DOHH2 (cell line): ENCODE results near the gene KRT38.

ENCODE experiments used
- H3F3A ChIP-seq: fragments of 200-600 bp; sonication (generic), shearing (Covaris generic); 2 replicates; pipeline ENCODE4 v1.6.0; 2016; ENCODE audit warnings: antibody characterized with exemption, mild to moderate bottlenecking; ENCODE audit not compliant: control insufficient read depth, insufficient read depth
- H3K27ac ChIP-seq: fragments of 200-600 bp; sonication (generic); 2 replicates; pipeline ENCODE4 v1.5.1; 2014; ENCODE audit warnings: low read depth, mild to moderate bottlenecking, low read length, moderate library complexity
- H3K27me3 ChIP-seq: fragments of 200-600 bp; sonication (generic); 2 replicates; pipeline ENCODE4 v1.6.1; 2014; ENCODE audit warnings: mild to moderate bottlenecking, low read length, mixed read lengths; ENCODE audit not compliant: control insufficient read depth
- H3K36me3 ChIP-seq: fragments of 200-600 bp; sonication (generic); 2 replicates; pipeline ENCODE4 v1.6.1; 2014; ENCODE audit warnings: mild to moderate bottlenecking, low read length, moderate library complexity, mixed read lengths; ENCODE audit not compliant: control insufficient read depth
- H3K4me1 ChIP-seq: fragments of 200-600 bp; sonication (generic); 2 replicates; pipeline ENCODE4 v1.6.1; 2014; ENCODE audit warnings: mild to moderate bottlenecking, low read length, mixed read lengths; ENCODE audit not compliant: control insufficient read depth
- H3K4me2 ChIP-seq: fragments of 200-600 bp; sonication (generic); 2 replicates; pipeline ENCODE4 v1.6.0; 2014; ENCODE audit warnings: mild to moderate bottlenecking, low read length, moderate library complexity
- H3K4me3 ChIP-seq: fragments of 200-600 bp; sonication (generic); 2 replicates; pipeline ENCODE4 v1.5.1; 2014; ENCODE audit warnings: mild to moderate bottlenecking, low read length, mixed read lengths
- H3K79me2 ChIP-seq: fragments of 200-600 bp; sonication (generic); 2 replicates; pipeline ENCODE4 v1.6.1; 2014; ENCODE audit warnings: mild to moderate bottlenecking, low read length, mixed read lengths; ENCODE audit not compliant: control insufficient read depth
- H3K9me2 ChIP-seq: fragments of 200-600 bp; sonication (generic); replicated peaks from 2 replicates; pipeline ENCODE4 v1.6.1; 2014; ENCODE audit warnings: mild to moderate bottlenecking, low read length, mixed read lengths; ENCODE audit not compliant: control insufficient read depth
- H3K9me3 ChIP-seq: fragments of 200-600 bp; sonication (generic); 2 replicates; pipeline ENCODE4 v1.6.1; 2014; ENCODE audit warnings: antibody characterized with exemption, low read length, mixed read lengths; ENCODE audit not compliant: control insufficient read depth, insufficient read depth
- H4K20me1 ChIP-seq: fragments of 200-600 bp; sonication (generic); 2 replicates; pipeline ENCODE4 v1.6.0; 2014; ENCODE audit warnings: low read depth, mild to moderate bottlenecking, antibody characterized with exemption, low read length, moderate library complexity; ENCODE audit not compliant: control insufficient read depth, insufficient read depth
- EZH2phosphoT487 ChIP-seq: fragments of 200-600 bp; sonication (generic); IDR thresholded peaks from 2 replicates; pipeline ENCODE4 v1.6.1; 2017; ENCODE audit warnings: borderline replicate concordance, mild to moderate bottlenecking, antibody characterized with exemption, low read length, moderate library complexity, mixed read lengths
- TF ChIP-seq, protein P1 (sequence below): fragments of 200-600 bp; sonication (generic); IDR thresholded peaks from one replicate; pipeline ENCODE4 v1.5.1; 2014; ENCODE audit warnings: antibody characterized with exemption, mild to moderate bottlenecking, low read depth, low read length; ENCODE audit not compliant: poor library complexity, severe bottlenecking

Gene KRT38

DNA sequence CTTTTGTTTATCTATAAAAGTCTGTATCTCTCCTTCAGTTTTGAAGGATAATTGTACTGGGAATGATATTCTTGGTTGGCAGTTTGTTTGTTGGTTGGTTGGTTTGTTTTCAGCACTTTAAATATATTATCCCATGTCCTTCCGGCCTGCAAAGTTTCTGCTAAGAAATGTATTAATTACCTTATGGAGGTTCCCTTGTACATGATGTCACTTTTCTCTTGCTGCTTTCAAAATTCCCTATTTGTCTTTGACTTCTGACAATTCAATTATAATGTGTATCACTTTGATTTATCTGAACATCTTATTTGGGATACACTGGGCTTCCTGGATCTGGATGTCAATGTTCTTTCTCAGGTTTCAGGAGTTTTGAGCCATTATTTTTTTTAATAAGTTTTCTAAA is 54.6 kb downstream of the KRT38 start:
- TF ChIP-seq EZH2phosphoT487: no peak
- TF ChIP-seq, protein P1, sequence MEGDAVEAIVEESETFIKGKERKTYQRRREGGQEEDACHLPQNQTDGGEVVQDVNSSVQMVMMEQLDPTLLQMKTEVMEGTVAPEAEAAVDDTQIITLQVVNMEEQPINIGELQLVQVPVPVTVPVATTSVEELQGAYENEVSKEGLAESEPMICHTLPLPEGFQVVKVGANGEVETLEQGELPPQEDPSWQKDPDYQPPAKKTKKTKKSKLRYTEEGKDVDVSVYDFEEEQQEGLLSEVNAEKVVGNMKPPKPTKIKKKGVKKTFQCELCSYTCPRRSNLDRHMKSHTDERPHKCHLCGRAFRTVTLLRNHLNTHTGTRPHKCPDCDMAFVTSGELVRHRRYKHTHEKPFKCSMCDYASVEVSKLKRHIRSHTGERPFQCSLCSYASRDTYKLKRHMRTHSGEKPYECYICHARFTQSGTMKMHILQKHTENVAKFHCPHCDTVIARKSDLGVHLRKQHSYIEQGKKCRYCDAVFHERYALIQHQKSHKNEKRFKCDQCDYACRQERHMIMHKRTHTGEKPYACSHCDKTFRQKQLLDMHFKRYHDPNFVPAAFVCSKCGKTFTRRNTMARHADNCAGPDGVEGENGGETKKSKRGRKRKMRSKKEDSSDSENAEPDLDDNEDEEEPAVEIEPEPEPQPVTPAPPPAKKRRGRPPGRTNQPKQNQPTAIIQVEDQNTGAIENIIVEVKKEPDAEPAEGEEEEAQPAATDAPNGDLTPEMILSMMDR: no peak
- Histone ChIP-seq H3K9me2 (no peaks in the 10 kb centered on the region), H3K4me3 (no peak overlapping the region), H3K9me3 (no peaks in the 10 kb centered on the region), H3K79me2 (no peaks in the 10 kb centered on the region), H3K27ac (no peak overlapping the region), H3F3A (no peaks in the 10 kb centered on the region), H4K20me1 (no peaks in the 10 kb centered on the region), H3K4me2 (no peak overlapping the region), H3K4me1 (no peaks in the 10 kb centered on the region), H3K36me3 (no peaks in the 10 kb centered on the region), H3K27me3 (0 out of 2 replicates have a peak, but pooled peaks cover 2% of the 10 kb centered on the region)
